GM12878 (cell line): ENCODE data around the gene CAPN1.

Experiments used
- CEBPB ChIP-seq, 2 experiments: fragments of 150-350 bp in 1 of 2; IDR thresholded peaks; 2 replicates each; pipeline ENCODE4 v1.6.1; 2012 to 2014; ENCODE audit warnings: low read depth in 2 of 2, low read length in 2 of 2, borderline replicate concordance in 1 of 2, inconsistent platforms in 1 of 2
- CTCF ChIP-seq, 3 experiments: IDR thresholded peaks in 2 of 3; conservative IDR thresholded peaks in 1 of 3; 2 replicates each; pipeline ENCODE4 v1.5.1; 2011; ENCODE audit warnings: low read depth in 3 of 3, low read length in 3 of 3, mild to moderate bottlenecking in 3 of 3, control low read depth in 2 of 3, moderate library complexity in 2 of 3, inconsistent platforms in 1 of 3, mixed read lengths in 1 of 3; ENCODE audit not compliant: control insufficient read depth in 2 of 3, insufficient read depth in 1 of 3; ENCODE audit errors: extremely low read depth in 1 of 3
- SREBF2 ChIP-seq: IDR thresholded peaks from 2 replicates; pipeline ENCODE4 v1.6.1; 2012; ENCODE audit warnings: mild to moderate bottlenecking, low read length

GRCh38 chr11:65206901-65207300 is 25.2 kb downstream of the CAPN1 start:
- TF ChIP-seq SREBF2 (no peak), CEBPB (IDR thresholded peaks at IDR 0.05; ENCODE audit: borderline replicate concordance in 1 of 2, low read depth in 2 of 2, low read length in 2 of 2) (no peak), CTCF (IDR thresholded peaks at IDR 0.05 in 2 of 3, conservative IDR thresholded peaks at IDR 0.05 in 1 of 3; ENCODE audit: control insufficient read depth in 2 of 3, extremely low read depth in 1 of 3, insufficient read depth in 1 of 3, low read depth in 3 of 3, low read length in 3 of 3) (no peak)
